ENCODE data around the gene PGS1.

DNA sequence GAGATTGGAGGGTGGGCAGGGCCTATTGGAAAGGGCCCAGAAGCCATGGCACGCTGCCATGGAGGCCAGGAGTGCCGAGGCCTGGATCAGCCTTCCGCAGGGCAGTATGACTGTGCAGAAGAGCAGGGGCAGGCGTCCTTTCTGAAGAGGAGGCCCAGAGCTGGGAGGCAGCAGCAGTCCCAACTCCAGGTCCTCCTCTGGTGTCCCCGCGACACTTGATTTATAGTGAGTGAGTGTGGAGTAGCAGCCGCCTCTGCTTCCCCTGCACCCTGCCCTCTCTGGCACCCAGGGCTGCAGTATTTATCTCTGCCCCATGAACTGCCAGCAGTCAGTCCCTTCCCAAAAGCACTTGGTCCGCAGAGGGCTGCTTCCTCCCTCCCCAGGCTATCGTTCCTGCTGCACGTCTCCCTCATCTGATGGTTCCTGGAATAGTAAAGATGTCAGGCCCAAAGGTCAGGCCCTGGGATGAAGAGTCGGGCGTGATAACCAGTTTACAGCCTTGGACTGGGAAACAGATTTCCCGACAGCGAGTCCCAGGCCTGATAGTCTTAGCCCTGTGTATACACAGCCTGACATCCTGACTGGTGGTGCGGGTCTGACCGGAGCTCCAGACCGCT, 32.9 kb downstream of the PGS1 start:
- no peak for TF ChIP-seq CTCF (IDR thresholded peaks at IDR 0.05)
- TF ChIP-seq POLR2A (IDR thresholded peaks at IDR 0.05), result no peak
- no peak for TF ChIP-seq EP300 (IDR thresholded peaks at IDR 0.05)

Data from ovary (tissue), 3 donors.